Fibroblast of the aortic adventitia (primary cell): ENCODE measurements around the gene CTNNBL1. TPM values are rescaled to one million over a fixed set of nuclear protein-coding genes. Genes with fewer than 3 reads are reported as not detected.

Experiments
- DNase-seq: peaks from one replicate; pipeline ENCODE4 v3.0.0-alpha.2; 2010; ENCODE audit warnings: low read depth
- H3K4me3 ChIP-seq: 2 replicates; pipeline ENCODE4 v1.5.1; 2011; ENCODE audit warnings: low read depth, mild to moderate bottlenecking, control low read depth, low read length, moderate library complexity
- total RNA-seq: library from RNA; depleted of rRNA; stranded (reverse); fragments of >200 nt; gene quantifications from 2 replicates; pipeline ENCODE4 v1.2.3, GENCODE V29; 2012; ENCODE audit warnings: low replicate concordance
- TF ChIP-seq, protein P1 (sequence below): IDR thresholded peaks from 2 replicates; pipeline ENCODE4 v1.5.1; 2011; ENCODE audit warnings: mild to moderate bottlenecking, low read length, control low read depth, inconsistent platforms; ENCODE audit not compliant: insufficient read depth

Gene CTNNBL1
- total RNA-seq, 1 donor: 23.1 TPM

DNA sequence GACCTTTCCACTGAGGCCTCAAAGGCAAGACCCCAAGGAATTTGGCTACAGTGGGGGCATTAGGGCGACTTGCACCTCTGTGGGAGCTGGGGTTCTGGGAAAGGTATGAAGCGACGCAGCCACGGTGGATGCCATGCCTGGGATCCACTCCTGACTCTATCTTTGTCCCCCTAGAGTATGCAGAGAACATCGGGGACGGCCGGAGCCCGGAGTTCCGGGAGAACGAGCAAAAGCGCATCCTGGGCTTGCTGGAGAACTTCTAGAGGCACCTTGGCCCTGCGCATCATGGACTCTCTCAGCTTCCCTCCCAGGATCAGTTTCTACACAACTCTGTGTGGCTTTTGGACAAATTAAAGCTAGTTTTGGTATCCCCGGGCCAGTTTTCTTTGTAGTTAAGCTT is 177.9 kb downstream of the CTNNBL1 start:
- TF ChIP-seq, protein P1, sequence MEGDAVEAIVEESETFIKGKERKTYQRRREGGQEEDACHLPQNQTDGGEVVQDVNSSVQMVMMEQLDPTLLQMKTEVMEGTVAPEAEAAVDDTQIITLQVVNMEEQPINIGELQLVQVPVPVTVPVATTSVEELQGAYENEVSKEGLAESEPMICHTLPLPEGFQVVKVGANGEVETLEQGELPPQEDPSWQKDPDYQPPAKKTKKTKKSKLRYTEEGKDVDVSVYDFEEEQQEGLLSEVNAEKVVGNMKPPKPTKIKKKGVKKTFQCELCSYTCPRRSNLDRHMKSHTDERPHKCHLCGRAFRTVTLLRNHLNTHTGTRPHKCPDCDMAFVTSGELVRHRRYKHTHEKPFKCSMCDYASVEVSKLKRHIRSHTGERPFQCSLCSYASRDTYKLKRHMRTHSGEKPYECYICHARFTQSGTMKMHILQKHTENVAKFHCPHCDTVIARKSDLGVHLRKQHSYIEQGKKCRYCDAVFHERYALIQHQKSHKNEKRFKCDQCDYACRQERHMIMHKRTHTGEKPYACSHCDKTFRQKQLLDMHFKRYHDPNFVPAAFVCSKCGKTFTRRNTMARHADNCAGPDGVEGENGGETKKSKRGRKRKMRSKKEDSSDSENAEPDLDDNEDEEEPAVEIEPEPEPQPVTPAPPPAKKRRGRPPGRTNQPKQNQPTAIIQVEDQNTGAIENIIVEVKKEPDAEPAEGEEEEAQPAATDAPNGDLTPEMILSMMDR: no peak
- no peak for DNase-seq
- no peak overlapping the region for H3K4me3 ChIP-seq

DNA sequence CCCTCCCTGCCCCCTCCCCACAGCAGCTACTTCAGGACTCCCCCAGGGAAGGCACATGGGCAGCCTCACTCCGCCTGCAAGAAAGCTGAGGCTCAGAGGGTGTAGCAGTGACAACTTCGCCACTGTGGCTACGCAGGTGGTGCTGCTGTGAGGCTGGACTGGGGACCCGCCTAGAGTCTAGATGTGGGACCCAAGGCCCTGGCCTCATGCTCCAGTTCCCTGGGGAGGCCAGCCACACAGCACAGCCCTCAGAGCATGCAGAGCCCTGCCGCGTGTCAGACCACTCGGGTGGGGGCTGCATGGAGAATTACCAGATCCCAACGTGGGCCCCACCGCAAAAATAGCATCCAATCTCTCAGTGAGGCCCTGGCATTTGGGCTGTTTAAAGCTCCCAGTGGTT is 178.3 kb downstream of the CTNNBL1 start:
- no peak for DNase-seq
- TF ChIP-seq, protein P1: no peak
- H3K4me3 ChIP-seq: no peak overlapping the region

DNA sequence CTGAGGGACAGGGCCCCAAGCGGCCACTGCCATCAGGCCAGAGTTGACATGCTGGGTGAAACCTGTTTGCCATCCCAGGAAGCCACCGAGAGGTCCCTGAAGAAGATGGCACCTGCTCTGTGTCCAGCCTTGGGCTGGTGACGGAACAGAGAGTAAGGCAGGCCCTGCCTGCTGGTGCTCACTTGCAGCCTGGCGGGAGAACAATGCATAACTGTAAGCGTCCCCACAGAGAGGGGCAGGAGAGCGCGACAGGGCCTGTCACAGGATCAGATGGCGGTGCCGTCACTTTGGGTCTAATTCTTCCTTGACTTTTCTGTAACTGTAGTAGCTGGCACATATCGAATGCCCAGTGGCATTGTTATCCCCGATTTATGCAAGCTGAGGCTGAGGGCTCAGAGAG is 180.1 kb downstream of the CTNNBL1 start:
- DNase-seq: no peak
- H3K4me3 ChIP-seq: no peak overlapping the region
- TF ChIP-seq, protein P1: no peak

DNA sequence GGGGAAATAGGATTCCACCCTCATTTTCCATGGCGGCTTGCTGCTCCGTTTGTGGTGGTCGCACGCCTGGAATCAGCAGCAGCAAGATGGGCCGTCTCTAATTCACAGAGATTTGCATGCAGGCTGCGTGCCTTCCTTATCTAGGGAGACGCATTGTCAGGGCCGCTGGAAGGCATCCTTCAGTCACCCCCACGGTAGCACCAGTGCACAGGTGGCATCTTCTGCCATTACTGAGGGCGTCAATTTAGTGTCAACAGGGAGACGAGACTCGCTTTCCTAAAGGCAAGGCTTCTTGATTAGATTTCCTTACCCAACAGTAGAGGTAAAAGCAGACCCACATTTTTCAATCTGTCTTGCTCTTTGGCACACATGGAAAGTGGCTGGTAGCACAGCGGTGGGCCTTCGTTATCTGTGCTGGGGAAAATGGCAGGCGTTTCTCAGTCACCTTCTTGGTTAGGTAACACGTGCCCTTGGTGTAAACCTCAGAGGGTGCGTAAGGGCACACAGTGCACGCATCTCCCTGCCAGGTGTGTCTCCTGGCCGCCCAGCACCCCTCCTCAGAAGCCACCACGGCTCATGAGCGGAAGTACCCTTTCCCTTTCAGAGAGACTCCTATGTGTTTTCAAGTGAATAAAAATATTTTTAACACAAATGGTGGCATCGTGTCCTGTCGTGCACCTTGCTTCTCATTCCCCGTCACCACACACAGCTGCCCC is 181.8 kb downstream of the CTNNBL1 start:
- H3K4me3 ChIP-seq: no peak overlapping the region
- TF ChIP-seq, protein P1: no peak
- DNase-seq: no peak

DNA sequence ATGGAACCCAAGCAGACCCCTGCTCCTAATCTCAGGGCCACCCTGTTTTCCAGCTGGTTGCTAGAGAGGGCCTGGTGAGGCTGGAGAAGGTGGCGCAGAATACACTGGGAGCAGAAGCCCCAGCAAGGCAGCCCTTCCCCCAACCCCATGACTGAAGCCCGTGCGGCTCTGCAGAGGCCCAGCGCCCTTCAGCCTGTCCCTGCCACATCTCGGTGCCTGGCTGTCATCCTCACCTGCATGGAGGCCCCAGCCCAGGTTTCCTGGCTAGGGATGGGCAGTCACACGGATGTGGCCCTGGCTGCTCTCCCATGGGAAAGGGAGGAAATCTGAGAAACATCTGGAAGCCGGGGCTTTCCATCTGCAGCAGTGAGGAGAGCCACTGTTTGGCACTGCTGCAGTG is 183.0 kb downstream of the CTNNBL1 start:
- H3K4me3 ChIP-seq: no peak overlapping the region
- TF ChIP-seq, protein P1: no peak
- DNase-seq: no peak

DNA sequence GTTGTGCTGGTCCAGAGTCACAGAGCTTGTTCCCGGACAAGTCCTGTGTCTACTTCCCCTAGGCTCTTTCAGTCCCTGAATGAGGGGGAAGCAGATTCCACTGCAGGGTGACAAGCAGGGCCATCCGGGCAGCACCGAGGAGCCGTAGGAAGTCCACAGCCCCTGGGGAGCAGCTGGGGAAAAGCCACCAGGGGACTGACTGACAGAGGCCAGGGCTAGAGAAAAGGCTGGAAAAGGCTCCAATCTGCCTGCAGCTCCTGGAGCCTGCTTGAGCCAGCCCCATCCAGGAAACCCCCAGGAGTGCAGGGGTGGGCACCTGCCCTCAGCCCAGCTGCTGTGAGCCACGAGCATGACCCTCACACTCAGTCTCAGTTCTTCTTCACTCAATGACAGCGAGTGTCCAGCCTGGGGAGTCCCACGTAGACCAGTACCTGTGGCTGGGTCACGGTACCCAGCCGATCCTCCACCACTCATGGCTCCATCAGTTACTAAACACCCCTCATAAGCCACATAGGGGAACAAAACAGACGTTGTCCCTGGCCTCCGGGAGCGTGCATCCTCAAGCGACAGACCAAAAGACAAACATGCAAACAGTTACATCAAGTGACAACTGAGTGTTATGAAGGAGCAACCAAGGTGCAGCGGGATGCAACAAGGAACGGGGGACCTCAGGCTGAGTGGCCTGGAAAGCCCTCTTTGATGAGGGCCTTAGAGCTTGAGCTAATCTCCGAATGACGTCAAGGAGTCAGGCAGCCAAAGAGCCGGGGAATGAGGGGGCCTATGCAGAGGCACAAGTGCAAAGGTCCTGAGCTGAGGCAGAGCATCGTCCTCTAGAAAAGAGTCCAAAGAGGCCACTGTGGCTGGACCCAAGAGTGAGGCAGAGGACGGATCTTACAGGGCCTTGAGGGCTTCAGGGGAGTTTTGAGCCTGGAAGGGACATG is 184.3 kb downstream of the CTNNBL1 start:
- no peak for DNase-seq
- TF ChIP-seq, protein P1: no peak
- no peak overlapping the region for H3K4me3 ChIP-seq
